DMS53 treated with DMSO at 0.1 percent for 48 hours (cell line): Measurements from ENCODE around the gene CALML4.
A peak's percentile ranks its signal among the peaks of the same experiment; 100 is the strongest.
"Not testable (repeated sequence)": the region's sequence is repeated elsewhere in the genome, so short reads cannot be mapped to it uniquely, and the experiment has no call there.

Source experiments
- DNase-seq: peaks from one replicate; lab custom pipeline; 2025; ENCODE audit not compliant: unreplicated experiment; lab: John Stamatoyannopoulos, UW

The CALML4 gene

DNA sequence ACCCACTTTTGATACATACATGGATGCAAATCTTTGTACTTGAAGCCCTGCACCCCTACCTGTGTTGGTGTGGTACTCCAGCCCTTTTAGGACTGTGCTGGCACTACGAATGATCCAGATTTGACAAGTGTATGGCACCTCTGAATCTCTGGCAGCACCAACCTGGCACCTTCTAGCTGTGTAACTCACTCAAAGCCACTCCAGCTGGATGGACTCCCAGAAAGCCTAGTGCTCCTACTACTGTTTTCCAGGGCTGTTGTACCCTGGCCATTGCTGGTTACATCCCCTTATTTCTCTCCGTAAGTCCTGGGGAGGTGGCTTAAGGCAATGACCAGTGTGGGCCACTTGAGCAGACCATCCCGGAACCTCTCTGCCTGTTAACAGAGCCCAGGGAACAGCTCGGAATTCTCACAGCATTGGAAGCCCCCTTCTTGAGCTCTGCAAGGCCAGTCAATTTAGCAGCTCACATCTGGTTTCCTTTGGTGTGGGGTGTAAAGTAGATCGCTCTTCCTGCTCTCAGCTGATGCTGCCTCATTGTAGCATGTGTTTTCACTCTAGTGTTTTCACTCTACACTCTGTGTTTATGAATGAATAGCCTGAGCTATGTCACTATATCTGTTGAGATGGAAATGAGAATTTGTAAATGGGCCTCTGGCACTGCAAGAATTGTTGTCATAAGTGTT is 12.2 kb downstream of the CALML4 start:
- no peak for DNase-seq

GRCh38 chr15:68192117-68192516 is 13.0 kb downstream of the CALML4 start:
- DNase-seq: no peak

DNA sequence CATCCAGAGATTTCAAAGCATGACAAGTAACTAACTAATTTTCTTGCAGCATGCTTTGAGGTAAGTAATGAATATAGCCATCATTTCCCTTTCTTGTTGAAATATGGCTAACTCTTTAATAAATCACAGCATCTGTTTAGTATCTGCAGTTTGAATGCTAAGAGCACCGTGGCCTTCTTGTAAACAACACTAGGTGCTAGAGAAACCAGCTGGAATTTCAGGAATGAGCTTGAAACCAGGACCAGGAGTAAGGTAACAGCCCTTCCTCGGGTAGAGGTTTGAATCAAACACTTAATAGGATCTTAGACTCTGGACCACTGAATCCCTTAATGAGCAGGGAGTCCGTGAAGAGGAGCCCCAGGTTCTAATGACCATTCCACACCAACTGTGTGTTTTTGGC is 13.6 kb downstream of the CALML4 start:
- DNase-seq: no peak

- DNase-seq: no peak
Observed at GRCh38 chr15:68190048-68190447, 15.1 kb downstream of the CALML4 start.

- no peak for DNase-seq
Observed at GRCh38 chr15:68188647-68189046, 16.5 kb downstream of the CALML4 start.

DNA sequence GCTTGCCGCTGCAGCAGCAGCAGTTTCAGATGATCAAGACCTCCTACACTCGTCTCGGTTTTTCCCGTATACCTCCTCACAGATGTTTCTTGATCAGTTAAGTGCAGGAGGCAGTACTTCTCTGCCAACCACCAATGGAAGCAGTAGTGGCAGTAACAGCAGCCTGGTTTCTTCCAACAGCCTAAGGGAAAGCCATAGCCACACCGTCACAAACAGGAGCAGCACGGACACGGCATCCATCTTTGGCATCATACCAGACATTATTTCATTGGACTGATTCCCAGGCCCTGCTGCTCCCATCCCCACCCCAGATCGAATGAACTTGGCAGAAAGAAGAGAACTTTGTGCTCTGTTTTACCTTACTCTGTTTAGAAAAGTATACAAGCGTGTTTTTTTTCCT is 17.6 kb downstream of the CALML4 start:
- no peak for DNase-seq

DNA sequence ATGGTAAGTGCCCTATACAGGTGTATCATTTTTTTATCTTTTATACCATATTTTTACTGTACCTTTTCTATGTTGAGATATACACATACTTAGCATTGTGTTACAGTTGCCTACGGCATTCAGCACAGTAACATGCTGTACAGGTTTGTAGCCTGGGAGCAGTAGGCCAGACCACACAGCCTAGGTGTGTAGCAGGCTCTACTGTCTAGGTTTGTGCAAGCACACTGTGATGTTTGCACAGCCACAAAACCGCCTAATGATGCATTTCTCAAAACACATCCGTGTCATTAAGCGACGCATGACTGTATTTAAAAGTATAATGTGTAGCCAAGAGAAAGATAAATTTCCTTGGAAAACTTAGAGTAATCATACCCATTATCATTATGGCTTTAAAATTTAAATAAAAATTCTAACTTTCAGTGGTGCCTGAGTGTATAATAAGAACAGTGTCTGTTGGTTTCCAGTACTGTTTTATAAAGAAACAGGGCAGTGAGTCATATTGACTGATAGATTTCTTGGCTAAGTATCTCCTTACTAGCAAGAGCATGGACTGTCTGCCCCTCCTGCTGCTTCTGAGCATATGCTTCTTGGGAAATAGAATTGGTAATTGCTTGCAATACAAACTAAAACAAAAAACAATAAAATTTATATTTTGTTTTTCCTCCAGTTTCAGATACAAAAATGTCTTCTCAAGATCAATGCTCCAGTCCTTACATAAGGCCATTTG is 18.3 kb downstream of the CALML4 start:
- no peak for DNase-seq

- no peak for DNase-seq
Observed at GRCh38 chr15:68184616-68185480, 20.3 kb downstream of the CALML4 start.

GRCh38 chr15:68183616-68184315 is 21.4 kb downstream of the CALML4 start:
- DNase-seq: no peak

GRCh38 chr15:68177742-68178141 is 27.4 kb downstream of the CALML4 start:
- no peak for DNase-seq

DNA sequence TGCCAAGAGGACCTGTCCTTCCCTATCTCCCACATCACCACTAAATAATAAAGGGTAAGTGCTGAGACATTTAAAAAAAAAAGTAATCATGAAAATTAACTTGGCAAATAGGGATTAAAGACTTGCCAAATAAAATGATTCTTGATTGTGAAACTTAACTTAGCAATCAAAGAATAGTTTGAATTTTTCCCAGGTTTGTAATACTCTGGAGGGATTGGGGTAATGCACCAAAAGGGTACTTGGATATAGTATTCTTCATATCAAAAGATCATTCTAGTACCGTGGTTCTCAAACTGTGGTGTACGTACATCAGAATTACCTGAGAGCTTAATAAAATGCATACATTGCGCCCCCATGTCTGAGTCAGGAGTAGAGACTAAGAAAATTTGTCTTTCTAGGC is 28.5 kb downstream of the CALML4 start:
- no peak for DNase-seq

DNA sequence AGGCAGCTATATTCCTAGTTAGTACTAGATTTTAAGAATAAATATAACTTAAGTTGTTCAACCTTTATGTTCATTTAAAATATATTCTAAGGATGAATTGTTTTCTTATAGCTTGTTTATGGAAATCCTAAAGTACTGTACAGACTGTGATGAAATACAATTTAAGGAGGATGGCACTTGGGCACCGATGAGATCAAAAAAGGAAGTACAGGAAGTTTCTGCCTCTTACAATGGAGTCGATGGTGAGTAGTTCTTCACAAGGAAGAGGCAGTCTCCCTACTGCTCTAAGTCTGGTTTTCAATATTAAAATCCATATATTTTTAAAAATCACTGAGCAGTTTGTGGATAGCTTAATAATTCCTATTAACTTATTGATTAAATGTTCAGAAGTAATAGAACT is 29.6 kb downstream of the CALML4 start:
- DNase-seq: no peak

DNA sequence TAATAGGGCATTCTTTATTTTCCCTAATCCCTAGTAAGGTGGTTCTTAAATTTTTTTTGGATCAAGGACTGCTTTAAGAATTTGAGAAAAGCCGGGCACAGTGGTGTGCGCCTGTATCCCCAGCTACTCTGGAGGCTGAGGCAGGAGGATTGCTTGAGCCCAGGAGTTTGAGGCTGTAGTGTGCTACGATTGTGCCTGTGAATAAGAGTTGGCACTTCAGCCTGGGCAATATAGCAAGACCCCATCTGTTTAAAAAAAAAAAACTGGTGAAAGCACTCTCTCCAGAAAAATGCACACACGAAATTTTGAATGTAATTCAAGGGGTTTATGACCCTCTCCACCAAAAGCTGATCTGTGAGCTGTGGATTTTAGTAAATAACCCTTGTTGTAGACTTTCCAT is 32.0 kb downstream of the CALML4 start:
- DNase-seq: no peak

GRCh38 chr15:68172037-68172436 is 33.1 kb downstream of the CALML4 start:
- DNase-seq: not testable (repeated sequence)

DNA sequence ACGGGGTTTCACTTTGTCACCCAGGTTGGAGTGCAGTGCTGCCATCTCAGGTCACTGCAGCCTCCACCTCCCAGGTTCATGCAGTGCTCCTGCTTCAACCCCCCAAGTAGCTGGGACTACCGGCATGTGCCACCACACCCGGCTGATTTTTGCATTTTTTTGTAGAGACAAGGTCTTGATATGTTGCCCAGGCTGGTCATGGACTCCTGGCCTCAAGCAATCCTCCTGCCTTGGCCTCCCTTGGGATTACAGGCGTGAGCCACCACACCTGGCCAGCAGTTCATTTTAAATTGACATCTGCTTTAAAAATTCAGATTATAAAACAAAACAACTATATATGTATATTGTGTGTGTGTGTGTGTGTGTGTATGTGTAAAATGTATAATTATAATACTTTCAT is 38.3 kb downstream of the CALML4 start:
- no peak for DNase-seq

DNA sequence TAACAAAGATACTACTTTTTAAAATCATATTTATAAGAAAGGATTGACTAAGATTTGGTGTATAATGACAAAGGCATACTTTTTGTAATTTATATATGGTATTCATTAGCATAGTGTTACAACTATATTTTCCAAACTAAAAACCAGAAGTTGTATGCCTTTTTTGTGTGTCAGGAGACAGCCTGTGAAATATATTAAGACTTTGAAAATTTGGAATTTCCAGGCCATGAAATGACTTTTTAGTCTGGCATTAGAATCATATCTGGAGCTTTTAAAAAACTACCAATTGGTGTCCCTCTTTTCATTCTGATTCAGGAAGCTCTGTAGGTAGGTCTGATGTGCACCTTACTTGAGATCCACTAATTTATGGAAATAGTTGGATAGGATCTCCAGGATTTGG is 41.9 kb downstream of the CALML4 start:
- no peak for DNase-seq

GRCh38 chr15:68158046-68158628 is 47.0 kb downstream of the CALML4 start:
- no peak for DNase-seq

DNA sequence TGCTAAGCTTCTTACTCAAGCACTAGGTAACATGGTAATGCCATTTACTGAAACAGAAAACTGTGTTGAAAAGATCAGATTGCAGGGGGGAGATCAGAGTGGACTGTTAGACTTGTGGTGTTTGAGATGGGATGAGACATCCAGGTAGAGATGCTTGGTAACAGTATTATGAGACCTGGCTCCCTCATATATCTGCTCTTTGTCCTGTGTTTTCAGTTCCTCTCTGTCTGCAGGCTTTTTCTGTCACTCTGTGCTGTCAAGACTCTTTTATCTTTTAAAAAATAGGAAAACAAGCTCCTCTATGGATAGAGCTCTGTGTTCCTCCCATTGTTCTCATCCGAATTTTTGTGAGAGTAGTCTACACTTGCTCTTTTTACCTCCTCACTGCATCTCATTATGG is 48.1 kb downstream of the CALML4 start:
- no peak for DNase-seq

DNA sequence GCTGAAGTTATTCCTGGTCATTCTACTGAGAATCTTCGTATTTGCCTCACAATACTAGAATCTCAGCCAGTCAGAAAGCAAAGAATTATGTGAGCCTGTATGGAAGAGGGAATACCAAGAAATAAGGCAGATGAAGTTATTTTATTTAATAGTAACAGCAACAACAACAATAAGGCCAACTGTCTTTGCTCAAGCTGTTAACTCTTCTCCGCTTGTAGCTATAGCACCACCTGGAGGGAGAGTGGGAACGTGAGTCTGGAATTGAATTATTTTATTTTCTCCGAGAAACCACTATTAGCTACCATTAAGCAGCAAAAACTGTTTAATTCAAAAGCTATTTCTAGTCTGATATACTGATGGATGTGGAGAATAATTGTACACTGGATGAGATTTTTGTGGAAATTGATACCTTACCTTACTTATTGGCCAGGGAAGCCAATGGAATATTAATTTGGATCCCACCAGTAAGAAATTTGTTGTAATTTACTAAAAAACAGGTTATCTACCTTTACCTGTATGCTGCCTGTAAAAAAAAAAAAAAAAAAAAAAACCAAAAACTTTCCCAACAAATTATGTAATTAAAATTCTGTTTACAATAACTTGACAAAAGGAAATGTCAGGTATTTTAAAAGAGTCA is 50.1 kb downstream of the CALML4 start:
- peak; percentile 11 for DNase-seq

- no peak for DNase-seq
Observed at GRCh38 chr15:68152342-68152741, 52.8 kb downstream of the CALML4 start.
